Liver (tissue), 3 donors: Measurements from ENCODE around the gene GPA33.
"Not testable (repeated sequence)": the region's sequence is repeated elsewhere in the genome, so short reads cannot be mapped to it uniquely, and the experiment has no call there.

ENCODE experiments used
- SP1 ChIP-seq: IDR thresholded peaks from 2 replicates; pipeline ENCODE4 v1.6.1; 2018; ENCODE audit warnings: antibody characterized with exemption, mild to moderate bottlenecking
- YY1 ChIP-seq: IDR thresholded peaks from 2 replicates; pipeline ENCODE4 v1.6.1; 2016; ENCODE audit warnings: antibody characterized with exemption, mild to moderate bottlenecking
- TF ChIP-seq, protein P1 (sequence below): fragments of 150-350 bp; IDR thresholded peaks from 2 replicates; pipeline ENCODE4 v1.5.1; 2017; ENCODE audit warnings: improper control_type of control experiment, low read depth, low read length; ENCODE audit not compliant: missing input control
- TF ChIP-seq, protein P2 (sequence below): IDR thresholded peaks from 2 replicates; pipeline ENCODE4 v1.6.1; 2016; ENCODE audit warnings: antibody characterized with exemption
- donor health status: healthy.
- donor health status: healthy.

DNA sequence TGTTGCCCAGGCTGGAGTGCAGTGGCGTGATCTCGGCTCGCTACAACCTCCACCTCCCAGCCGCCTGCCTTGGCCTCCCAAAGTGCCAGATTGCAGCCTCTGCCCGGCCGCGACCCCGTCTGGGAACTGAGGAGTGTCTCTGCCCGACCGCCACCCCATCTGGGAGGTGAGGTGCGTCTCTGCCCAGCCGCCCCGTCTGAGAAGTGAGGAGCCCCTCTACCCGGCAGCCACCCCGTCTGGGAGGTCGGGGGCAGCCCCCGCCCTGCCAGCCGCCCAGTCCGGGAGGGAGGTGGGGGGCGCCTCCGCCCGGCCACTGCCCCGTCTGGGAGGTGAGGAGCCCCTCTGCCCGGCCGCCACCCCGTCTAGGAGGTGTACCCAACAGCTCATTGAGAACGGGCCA is 60.6 kb downstream of the GPA33 start:
- not testable (repeated sequence) for TF ChIP-seq SP1, YY1
- TF ChIP-seq, protein P1, sequence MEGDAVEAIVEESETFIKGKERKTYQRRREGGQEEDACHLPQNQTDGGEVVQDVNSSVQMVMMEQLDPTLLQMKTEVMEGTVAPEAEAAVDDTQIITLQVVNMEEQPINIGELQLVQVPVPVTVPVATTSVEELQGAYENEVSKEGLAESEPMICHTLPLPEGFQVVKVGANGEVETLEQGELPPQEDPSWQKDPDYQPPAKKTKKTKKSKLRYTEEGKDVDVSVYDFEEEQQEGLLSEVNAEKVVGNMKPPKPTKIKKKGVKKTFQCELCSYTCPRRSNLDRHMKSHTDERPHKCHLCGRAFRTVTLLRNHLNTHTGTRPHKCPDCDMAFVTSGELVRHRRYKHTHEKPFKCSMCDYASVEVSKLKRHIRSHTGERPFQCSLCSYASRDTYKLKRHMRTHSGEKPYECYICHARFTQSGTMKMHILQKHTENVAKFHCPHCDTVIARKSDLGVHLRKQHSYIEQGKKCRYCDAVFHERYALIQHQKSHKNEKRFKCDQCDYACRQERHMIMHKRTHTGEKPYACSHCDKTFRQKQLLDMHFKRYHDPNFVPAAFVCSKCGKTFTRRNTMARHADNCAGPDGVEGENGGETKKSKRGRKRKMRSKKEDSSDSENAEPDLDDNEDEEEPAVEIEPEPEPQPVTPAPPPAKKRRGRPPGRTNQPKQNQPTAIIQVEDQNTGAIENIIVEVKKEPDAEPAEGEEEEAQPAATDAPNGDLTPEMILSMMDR, result not testable (repeated sequence)
- TF ChIP-seq, protein P2, sequence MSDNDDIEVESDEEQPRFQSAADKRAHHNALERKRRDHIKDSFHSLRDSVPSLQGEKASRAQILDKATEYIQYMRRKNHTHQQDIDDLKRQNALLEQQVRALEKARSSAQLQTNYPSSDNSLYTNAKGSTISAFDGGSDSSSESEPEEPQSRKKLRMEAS, result not testable (repeated sequence)
